ENCODE results near the gene SBNO2.

DNA sequence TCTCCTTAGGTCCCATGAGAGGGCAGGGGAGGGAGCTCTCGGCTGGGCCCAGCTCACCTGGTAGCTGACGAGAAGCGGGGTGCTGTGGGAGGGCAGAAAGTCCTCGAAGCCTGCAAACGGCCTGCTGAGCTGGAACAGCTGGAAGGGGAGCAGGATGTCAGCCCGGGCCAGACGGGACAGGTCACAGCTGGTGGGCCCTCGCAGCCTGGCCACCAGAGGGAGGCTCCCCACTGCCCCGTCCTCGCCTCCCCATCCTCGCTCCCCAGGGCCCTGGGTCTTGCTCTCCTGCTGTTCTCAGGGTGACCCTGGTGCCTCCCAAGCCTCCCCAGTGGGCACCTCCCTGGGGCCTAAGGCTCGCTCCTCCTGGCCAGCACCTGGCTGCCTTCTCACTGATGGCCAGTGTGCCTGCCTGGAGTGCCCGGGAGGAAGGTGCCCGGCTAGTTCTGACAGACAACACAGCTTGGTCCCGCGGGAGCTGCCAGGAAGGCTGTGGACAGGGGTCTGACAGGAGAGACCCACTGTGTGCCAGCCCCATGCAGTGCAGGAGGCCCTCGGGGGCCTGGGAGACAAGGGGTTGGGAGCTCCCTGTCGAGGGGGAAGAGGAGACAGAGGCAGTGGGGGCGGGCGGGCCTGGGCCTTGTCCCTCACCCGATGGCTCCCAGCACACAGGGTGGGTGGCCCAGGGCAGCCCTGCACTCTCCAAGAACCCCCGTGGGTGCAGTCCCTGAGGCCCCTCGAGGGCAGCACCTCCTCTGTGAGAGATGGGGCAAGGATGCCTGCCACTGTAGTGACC, 50.0 kb downstream of the SBNO2 start:
- TF ChIP-seq POLR2A (IDR thresholded peaks at IDR 0.05) = no peak
- TF ChIP-seq, protein P1, sequence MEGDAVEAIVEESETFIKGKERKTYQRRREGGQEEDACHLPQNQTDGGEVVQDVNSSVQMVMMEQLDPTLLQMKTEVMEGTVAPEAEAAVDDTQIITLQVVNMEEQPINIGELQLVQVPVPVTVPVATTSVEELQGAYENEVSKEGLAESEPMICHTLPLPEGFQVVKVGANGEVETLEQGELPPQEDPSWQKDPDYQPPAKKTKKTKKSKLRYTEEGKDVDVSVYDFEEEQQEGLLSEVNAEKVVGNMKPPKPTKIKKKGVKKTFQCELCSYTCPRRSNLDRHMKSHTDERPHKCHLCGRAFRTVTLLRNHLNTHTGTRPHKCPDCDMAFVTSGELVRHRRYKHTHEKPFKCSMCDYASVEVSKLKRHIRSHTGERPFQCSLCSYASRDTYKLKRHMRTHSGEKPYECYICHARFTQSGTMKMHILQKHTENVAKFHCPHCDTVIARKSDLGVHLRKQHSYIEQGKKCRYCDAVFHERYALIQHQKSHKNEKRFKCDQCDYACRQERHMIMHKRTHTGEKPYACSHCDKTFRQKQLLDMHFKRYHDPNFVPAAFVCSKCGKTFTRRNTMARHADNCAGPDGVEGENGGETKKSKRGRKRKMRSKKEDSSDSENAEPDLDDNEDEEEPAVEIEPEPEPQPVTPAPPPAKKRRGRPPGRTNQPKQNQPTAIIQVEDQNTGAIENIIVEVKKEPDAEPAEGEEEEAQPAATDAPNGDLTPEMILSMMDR (IDR thresholded peaks at IDR 0.05 in 4 of 5, conservative IDR thresholded peaks at IDR 0.05 in 1 of 5) = no peak
